Hippocampal formation (tissue), 2 donors: ENCODE measurements around the gene GNA15.

Experiments used
- DNase-seq, 2 donors: peaks; one replicate each; lab custom pipeline; 2025; lab: John Stamatoyannopoulos, UW

GNA15 gene

GRCh38 chr19:3106509-3107141, 29.2 kb upstream of the GNA15 start:
- no peak for DNase-seq

- DNase-seq = no peak
Observed at GRCh38 chr19:3107658-3108057, 28.2 kb upstream of the GNA15 start.

GRCh38 chr19:3108775-3109174, 27.1 kb upstream of the GNA15 start:
- DNase-seq = peak in 1 of 2 donors; percentile 15

GRCh38 chr19:3109491-3109890, 26.3 kb upstream of the GNA15 start:
- no peak for DNase-seq

- no peak for DNase-seq
Observed at GRCh38 chr19:3110126-3110825, 25.6 kb upstream of the GNA15 start.

GRCh38 chr19:3111586-3112247, 24.1 kb upstream of the GNA15 start:
- no peak for DNase-seq

- no peak for DNase-seq
Observed at GRCh38 chr19:3112375-3113099, 23.3 kb upstream of the GNA15 start.

- no peak for DNase-seq
Observed at GRCh38 chr19:3113100-3114017, 22.5 kb upstream of the GNA15 start.

GRCh38 chr19:3114018-3114726, 21.7 kb upstream of the GNA15 start:
- no peak for DNase-seq

- DNase-seq = no peak
Observed at GRCh38 chr19:3114811-3115210, 21.0 kb upstream of the GNA15 start.

GRCh38 chr19:3115411-3115810, 20.4 kb upstream of the GNA15 start:
- DNase-seq = no peak

- no peak for DNase-seq
Observed at GRCh38 chr19:3115916-3116602, 19.8 kb upstream of the GNA15 start.

- DNase-seq = no peak
Observed at GRCh38 chr19:3116621-3117020, 19.2 kb upstream of the GNA15 start.

GRCh38 chr19:3117716-3118115, 18.1 kb upstream of the GNA15 start:
- no peak for DNase-seq

GRCh38 chr19:3118232-3119070, 17.4 kb upstream of the GNA15 start:
- no peak for DNase-seq

GRCh38 chr19:3119071-3119595, 16.7 kb upstream of the GNA15 start:
- DNase-seq = no peak

- no peak for DNase-seq
Observed at GRCh38 chr19:3119693-3120380, 16.0 kb upstream of the GNA15 start.

- DNase-seq = no peak
Observed at GRCh38 chr19:3120611-3121276, 15.1 kb upstream of the GNA15 start.
